BLaER1 (cell line): ENCODE results near the gene WDR31.

ENCODE experiments used
- H3K27ac ChIP-seq: shearing (Covaris generic); formaldehyde crosslinking; 2 replicates; pipeline ENCODE4 v1.8.1; 2022
- H3K27me3 ChIP-seq: shearing (Covaris generic); formaldehyde crosslinking; 2 replicates; pipeline ENCODE4 v1.8.1; 2022
- H3K36me3 ChIP-seq: shearing (Covaris generic); formaldehyde crosslinking; 2 replicates; pipeline ENCODE4 v1.8.1; 2022
- H3K4me1 ChIP-seq: shearing (Covaris generic); formaldehyde crosslinking; 2 replicates; pipeline ENCODE4 v1.8.1; 2022
- H3K4me2 ChIP-seq: shearing (Covaris generic); formaldehyde crosslinking; 2 replicates; pipeline ENCODE4 v1.8.1; 2022
- H3K4me3 ChIP-seq: shearing (Covaris generic); formaldehyde crosslinking; 2 replicates; pipeline ENCODE4 v1.8.1; 2022
- H3K9ac ChIP-seq: shearing (Covaris generic); formaldehyde crosslinking; 2 replicates; pipeline ENCODE4 v1.8.1; 2022
- H3K9me3 ChIP-seq: shearing (Covaris generic); formaldehyde crosslinking; 2 replicates; pipeline ENCODE4 v1.8.1; 2022
- H4K20me1 ChIP-seq: shearing (Covaris generic); formaldehyde crosslinking; 2 replicates; pipeline ENCODE4 v1.8.1; 2022
- Cebpa-rat ChIP-seq: shearing (Covaris generic); IDR thresholded peaks from 2 replicates; pipeline ENCODE4 v1.8.1; 2022

The WDR31 gene

GRCh38 chr9:113352411-113352810 lies 12.3 kb upstream of the WDR31 start:
- H3K27ac ChIP-seq, result no peak overlapping the region
- H3K9ac ChIP-seq, result no peak overlapping the region
- H3K27me3 ChIP-seq, result peaks cover 20% of the 10 kb centered on the region
- no peak overlapping the region for H3K4me2 ChIP-seq
- TF ChIP-seq Cebpa-rat, result no peak
- H3K4me3 ChIP-seq, result no peak overlapping the region
- peaks cover 28% of the 10 kb centered on the region for H3K4me1 ChIP-seq
- H4K20me1 ChIP-seq, result no peaks in the 10 kb centered on the region
- H3K36me3 ChIP-seq, result peaks cover 14% of the 10 kb centered on the region; the same call in 1 of the 2 replicates
- H3K9me3 ChIP-seq, result no peaks in the 10 kb centered on the region

GRCh38 chr9:113352006-113352405 lies 11.9 kb upstream of the WDR31 start:
- Histone ChIP-seq H3K27me3 (peaks cover 20% of the 10 kb centered on the region), H3K4me1 (peaks cover 28% of the 10 kb centered on the region), H3K36me3 (peaks cover 14% of the 10 kb centered on the region; the same call in 1 of the 2 replicates), H3K27ac (peak overlapping the region; percentile 42; the same call in 1 of the 2 replicates), H4K20me1 (no peaks in the 10 kb centered on the region), H3K4me3 (no peak overlapping the region), H3K9ac (no peak overlapping the region), H3K4me2 (peak overlapping the region; percentile 85), H3K9me3 (no peaks in the 10 kb centered on the region)
- TF ChIP-seq Cebpa-rat, result no peak

DNA sequence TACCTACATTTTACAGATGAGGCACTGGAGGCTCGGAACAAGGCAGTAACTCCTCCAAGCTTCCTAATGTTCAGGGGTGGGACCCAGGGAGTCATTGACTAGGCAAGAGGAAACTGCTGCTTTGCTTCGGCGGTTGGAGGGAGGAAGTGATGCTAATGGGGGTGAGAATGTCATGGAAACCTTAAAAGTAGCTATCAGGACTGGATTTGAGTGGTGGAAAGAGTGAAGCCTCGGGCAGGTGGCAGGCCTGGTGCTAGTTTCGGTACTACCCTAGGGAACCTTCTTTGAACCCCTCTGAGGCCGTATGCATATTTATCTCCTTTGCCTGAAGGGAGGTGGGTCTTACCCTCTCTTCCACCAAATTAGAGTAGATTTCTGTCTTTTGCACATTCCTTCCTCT lies 10.9 kb upstream of the WDR31 start:
- H3K27me3 ChIP-seq, result peaks cover 20% of the 10 kb centered on the region
- H3K9ac ChIP-seq, result peak overlapping the region; percentile 13; the same call in 1 of the 2 replicates
- peak overlapping the region; percentile 85 for H3K4me2 ChIP-seq
- peaks cover 28% of the 10 kb centered on the region for H3K4me1 ChIP-seq
- no peaks in the 10 kb centered on the region for H4K20me1 ChIP-seq
- H3K9me3 ChIP-seq, result no peaks in the 10 kb centered on the region
- H3K4me3 ChIP-seq, result peak overlapping the region; percentile 79
- TF ChIP-seq Cebpa-rat, result no peak
- peak overlapping the region; percentile 67 for H3K27ac ChIP-seq
- H3K36me3 ChIP-seq, result peaks cover 10% of the 10 kb centered on the region; the same call in 1 of the 2 replicates

DNA sequence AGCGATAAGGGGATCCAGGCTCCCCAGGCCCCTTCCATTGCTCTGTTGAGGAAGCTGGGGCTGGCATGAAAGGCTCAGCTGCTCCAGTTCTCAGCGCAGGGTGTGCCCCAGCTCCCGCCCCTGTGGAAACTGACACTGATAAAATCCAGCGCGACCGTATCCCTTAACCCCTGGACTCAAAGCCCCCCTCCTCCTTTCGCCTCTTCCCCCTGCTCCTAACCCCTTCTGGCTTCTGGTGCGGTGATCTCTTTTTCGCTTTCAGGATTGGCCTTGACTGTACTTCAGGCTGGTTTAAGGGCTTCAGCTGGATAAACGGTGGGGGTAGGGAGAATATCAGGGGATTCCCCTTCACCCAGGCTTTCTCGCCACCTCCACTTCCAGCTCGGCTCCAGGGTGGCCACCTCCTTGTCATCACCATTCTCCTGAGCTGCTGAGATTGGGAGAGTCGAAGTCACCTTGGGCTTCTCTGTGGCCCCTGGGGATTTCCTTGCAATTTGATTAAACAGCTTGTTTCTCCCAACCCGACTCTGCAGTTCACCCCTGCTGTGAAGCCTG lies 10.1 kb upstream of the WDR31 start:
- no peak for TF ChIP-seq Cebpa-rat
- Histone ChIP-seq H3K4me3 (peak overlapping the region; percentile 79), H3K27ac (peak overlapping the region; percentile 67), H3K9me3 (no peaks in the 10 kb centered on the region), H3K9ac (peak overlapping the region; percentile 76), H3K4me1 (peaks cover 28% of the 10 kb centered on the region), H3K4me2 (peak overlapping the region; percentile 85), H4K20me1 (no peaks in the 10 kb centered on the region), H3K27me3 (peaks cover 20% of the 10 kb centered on the region), H3K36me3 (peaks cover 2% of the 10 kb centered on the region; the same call in 1 of the 2 replicates)

DNA sequence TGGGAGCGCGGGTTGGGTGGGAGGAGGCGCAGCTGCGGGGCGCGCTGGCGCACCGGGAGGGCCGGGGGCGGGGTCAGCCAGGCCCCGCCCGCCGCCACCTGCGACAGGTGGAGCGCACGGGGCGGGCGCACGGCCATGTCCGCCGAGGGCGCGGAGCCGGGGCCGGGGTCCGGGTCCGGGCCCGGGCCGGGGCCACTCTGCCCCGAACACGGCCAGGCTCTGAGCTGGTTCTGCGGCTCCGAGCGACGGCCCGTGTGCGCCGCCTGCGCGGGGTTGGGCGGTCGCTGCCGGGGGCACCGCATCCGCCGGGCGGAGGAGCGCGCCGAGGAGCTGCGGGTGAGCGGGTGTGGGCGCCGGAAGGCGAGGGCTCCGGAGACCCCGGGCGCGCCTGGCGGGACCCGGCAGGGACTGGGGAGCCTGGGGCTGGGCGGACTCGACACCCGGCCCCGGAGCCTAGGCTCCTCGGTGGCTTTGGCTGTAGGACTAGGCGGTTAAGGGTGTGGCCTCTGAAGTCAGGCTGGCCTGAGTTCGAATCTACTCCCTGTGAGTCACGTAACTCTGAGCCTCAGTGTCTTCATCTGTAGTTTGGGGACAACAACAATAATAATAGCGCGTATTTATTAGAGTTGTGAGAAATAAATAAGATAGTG lies 9.5 kb upstream of the WDR31 start, which contains the start of gene BSPRY:
Gene BSPRY (plus strand): TSS at position 97 of the 650 bp plus-strand sequence. CDS start 39 bp downstream, at position 136.
- Histone ChIP-seq H3K27me3 (peaks cover 20% of the 10 kb centered on the region), H3K9me3 (no peaks in the 10 kb centered on the region), H3K4me3 (peak within 1 kb of the TSS; percentile 79), H3K4me2 (peak within 1 kb of the TSS; percentile 85), H3K9ac (peak within 1 kb of the TSS; percentile 76), H3K27ac (peak within 1 kb of the TSS; percentile 67), H4K20me1 (no peaks in the 10 kb centered on the region), H3K36me3 (no peaks in the 10 kb centered on the region), H3K4me1 (peaks cover 29% of the 10 kb centered on the region)
- no peak for TF ChIP-seq Cebpa-rat

DNA sequence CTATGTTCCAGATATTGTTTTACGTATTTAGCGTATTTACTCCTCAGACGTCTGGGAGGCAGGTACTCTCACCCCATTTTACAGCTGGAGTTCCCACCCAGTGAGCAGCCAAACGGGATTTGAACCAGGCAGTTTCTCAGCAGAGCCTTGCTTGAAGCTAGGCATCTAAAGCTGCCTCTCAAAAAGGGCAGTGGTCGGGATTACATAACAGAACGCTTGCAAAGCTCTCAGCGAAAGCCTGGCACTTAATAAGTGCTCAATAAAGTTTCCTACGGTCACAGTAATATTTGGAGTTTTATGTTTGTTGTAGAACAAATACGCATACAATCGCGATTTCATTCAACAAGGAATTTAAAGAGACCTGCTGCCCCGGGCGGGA lies 9.0 kb upstream of the WDR31 start:
- Histone ChIP-seq H3K27me3 (peaks cover 20% of the 10 kb centered on the region), H3K4me2 (peak overlapping the region; percentile 85), H3K9ac (no peak overlapping the region), H3K9me3 (no peaks in the 10 kb centered on the region), H3K36me3 (no peaks in the 10 kb centered on the region), H3K4me1 (peaks cover 34% of the 10 kb centered on the region), H3K4me3 (peak overlapping the region; percentile 79), H3K27ac (no peak overlapping the region), H4K20me1 (no peaks in the 10 kb centered on the region)
- TF ChIP-seq Cebpa-rat, result no peak

DNA sequence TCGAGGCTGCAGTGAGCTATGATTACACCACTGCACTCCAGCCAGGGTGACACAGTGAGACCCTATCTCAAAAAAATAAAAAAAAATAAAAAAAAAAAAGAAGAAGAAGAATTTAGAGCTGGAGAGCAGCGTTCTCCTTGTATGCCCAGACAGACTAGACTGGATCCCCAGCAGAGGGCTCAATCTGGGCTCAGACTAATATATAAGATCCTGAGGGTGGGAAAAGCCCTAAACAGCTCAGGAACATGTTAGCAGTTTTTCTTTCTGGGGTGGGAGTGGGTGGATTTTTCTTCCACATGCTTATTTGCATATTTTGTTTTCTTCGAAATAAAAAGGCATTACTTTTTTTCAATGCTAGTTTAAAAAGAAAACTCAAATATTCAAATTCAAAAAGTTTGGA lies 8.4 kb upstream of the WDR31 start:
- H3K36me3 ChIP-seq, result no peaks in the 10 kb centered on the region
- no peak overlapping the region for H3K27ac ChIP-seq
- no peak overlapping the region for H3K4me3 ChIP-seq
- H3K27me3 ChIP-seq, result peaks cover 20% of the 10 kb centered on the region
- H3K9ac ChIP-seq, result no peak overlapping the region
- H3K4me1 ChIP-seq, result peaks cover 40% of the 10 kb centered on the region
- TF ChIP-seq Cebpa-rat, result no peak
- no peak overlapping the region for H3K4me2 ChIP-seq
- no peaks in the 10 kb centered on the region for H3K9me3 ChIP-seq
- H4K20me1 ChIP-seq, result no peaks in the 10 kb centered on the region

DNA sequence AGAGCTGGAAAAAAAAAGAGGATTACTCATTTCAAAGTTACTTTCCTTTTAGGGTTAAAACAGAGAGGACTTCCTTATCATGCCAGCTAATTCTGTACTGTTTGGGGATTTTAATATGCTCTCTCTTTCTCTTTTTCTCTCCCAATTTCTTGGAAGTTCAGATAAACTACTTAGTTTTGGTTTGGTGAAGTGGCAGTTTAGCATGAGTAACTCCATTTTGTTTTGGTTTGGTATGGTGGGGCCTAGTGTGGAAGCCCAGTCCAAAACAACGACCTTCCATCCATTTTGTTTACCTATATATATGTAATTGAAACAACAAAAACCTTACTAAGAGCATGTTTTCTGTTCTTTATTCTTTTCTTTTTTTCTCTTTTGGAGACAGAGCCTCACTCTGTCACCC lies 5.6 kb upstream of the WDR31 start:
- Histone ChIP-seq H3K9me3 (no peaks in the 10 kb centered on the region), H3K9ac (no peak overlapping the region), H3K36me3 (no peaks in the 10 kb centered on the region), H3K27me3 (peaks cover 20% of the 10 kb centered on the region), H3K4me3 (no peak overlapping the region), H4K20me1 (no peaks in the 10 kb centered on the region), H3K4me1 (peaks cover 25% of the 10 kb centered on the region), H3K27ac (no peak overlapping the region), H3K4me2 (no peak overlapping the region)
- TF ChIP-seq Cebpa-rat, result no peak

GRCh38 chr9:113345190-113345589 lies 5.1 kb upstream of the WDR31 start:
- no peak for TF ChIP-seq Cebpa-rat
- H3K27ac ChIP-seq, result no peak overlapping the region
- H3K9me3 ChIP-seq, result no peaks in the 10 kb centered on the region
- peaks cover 15% of the 10 kb centered on the region for H3K27me3 ChIP-seq
- no peaks in the 10 kb centered on the region for H3K36me3 ChIP-seq
- no peak overlapping the region for H3K9ac ChIP-seq
- H3K4me1 ChIP-seq, result peaks cover 24% of the 10 kb centered on the region
- H4K20me1 ChIP-seq, result no peaks in the 10 kb centered on the region
- no peak overlapping the region for H3K4me3 ChIP-seq
- no peak overlapping the region for H3K4me2 ChIP-seq

- H3K4me1 ChIP-seq, result peaks cover 27% of the 10 kb centered on the region
- peaks cover under 1% of the 10 kb centered on the region; the same call in 1 of the 2 replicates for H3K27me3 ChIP-seq
- H3K4me2 ChIP-seq, result peak overlapping the region; percentile 41
- no peaks in the 10 kb centered on the region for H3K9me3 ChIP-seq
- TF ChIP-seq Cebpa-rat, result no peak
- H3K27ac ChIP-seq, result peak overlapping the region; percentile 50
- no peaks in the 10 kb centered on the region for H4K20me1 ChIP-seq
- no peak overlapping the region for H3K4me3 ChIP-seq
- H3K9ac ChIP-seq, result no peak overlapping the region
- no peaks in the 10 kb centered on the region for H3K36me3 ChIP-seq
Measured at GRCh38 chr9:113343732-113344231, 3.7 kb upstream of the WDR31 start.
